Colon (tissue), 2 donors: ENCODE data around the gene SCAF11.

Source experiments
- FAIRE-seq: peaks from 2 replicates; lab custom pipeline; 2012; peaks lifted over from hg19 to GRCh38; lab: Jason Lieb, UNC
- donor health status: control.
- donor health status: control.

Gene SCAF11

GRCh38 chr12:45981075-45981837, 9.1 kb downstream of the SCAF11 start:
- FAIRE-seq, result no peak

DNA sequence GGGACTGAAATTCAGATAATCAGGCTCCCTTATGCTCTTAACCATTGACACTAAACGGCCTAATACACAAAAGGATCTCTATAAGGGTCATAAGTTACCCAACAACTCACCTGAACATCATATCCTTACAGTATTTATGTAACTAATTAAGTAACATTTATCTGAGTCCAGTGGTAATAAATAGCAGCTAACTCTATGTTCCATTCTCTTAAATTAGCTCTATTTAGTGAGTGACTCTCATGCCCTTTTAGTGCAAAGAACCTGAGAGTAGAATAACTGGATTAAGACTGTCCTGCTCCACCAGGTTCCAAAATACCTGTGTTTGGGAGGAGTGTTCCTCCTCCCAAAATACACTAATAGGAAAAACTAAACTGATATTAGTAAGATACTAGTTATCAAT, 9.8 kb downstream of the SCAF11 start:
- FAIRE-seq, result no peak

DNA sequence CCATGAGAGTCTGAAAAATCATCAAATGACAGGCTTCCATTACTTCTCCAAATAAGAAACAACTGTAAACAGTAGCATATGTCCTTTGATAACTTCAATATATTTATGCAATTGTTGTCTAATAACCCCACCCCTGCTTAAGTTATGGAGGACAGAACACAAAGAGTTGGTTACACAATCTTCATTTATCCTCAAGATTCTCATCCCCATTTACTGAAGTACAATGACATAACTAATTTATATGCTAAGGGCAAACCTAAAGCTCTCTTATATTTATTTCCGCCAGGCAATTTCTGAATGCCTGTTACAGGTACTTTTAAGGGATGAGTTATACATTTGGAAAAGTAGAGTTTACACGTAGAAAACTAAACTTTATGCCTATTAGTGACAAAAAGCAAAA, 12.3 kb downstream of the SCAF11 start:
- FAIRE-seq, result no peak

- FAIRE-seq, result no peak
Observed at GRCh38 chr12:45977620-45978019, 12.8 kb downstream of the SCAF11 start.

- no peak for FAIRE-seq
Observed at GRCh38 chr12:45975506-45975905, 14.9 kb downstream of the SCAF11 start.

- FAIRE-seq, result no peak
Observed at GRCh38 chr12:45974883-45975282, 15.5 kb downstream of the SCAF11 start.

- FAIRE-seq, result no peak
Observed at GRCh38 chr12:45974171-45974719, 16.1 kb downstream of the SCAF11 start.

- no peak for FAIRE-seq
Observed at GRCh38 chr12:45973526-45973925, 16.8 kb downstream of the SCAF11 start.

GRCh38 chr12:45970391-45970790, 20.0 kb downstream of the SCAF11 start:
- FAIRE-seq, result no peak

- FAIRE-seq, result no peak
Observed at GRCh38 chr12:45969084-45969483, 21.3 kb downstream of the SCAF11 start.

DNA sequence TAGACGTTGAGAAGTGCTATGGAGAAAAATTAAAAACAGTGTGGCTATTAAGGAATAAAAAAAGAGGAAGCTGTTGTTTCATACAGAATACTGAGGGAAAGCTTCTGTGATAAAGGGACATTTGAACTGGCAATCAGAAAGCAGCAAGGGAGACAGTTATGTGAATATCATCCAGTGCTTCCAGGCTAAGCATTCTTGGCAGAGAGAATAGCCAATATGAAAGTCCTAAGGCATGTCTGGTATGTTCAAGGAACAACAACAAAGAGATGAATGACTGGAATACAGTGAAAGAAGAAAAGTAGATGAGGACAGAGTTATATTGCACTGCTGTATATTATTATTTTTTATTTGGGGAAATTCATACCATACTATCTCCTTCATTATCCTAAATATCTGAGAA, 23.9 kb downstream of the SCAF11 start:
- no peak for FAIRE-seq

- no peak for FAIRE-seq
Observed at GRCh38 chr12:45962553-45963325, 27.6 kb downstream of the SCAF11 start.

- FAIRE-seq, result no peak
Observed at GRCh38 chr12:45959728-45960127, 30.6 kb downstream of the SCAF11 start.

DNA sequence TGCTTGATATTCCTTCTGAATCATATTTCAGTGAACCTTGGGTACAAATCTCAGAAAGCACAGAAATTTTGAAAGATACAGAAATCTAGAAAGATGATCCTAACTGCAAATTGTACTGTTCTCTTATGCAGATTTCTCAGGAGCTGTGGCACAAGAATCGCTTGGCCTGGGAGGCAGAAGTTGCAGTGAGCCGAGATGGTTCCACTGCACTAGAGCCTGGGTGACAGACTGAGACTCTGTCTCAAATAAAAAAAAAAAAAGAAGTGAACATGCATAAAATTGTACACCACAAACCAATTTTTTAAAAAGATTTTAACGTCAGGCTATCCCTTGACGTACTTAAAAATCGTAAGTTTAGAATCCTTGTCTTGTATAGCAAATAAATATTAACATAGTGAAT, 31.3 kb downstream of the SCAF11 start:
- no peak for FAIRE-seq

- FAIRE-seq, result no peak
Observed at GRCh38 chr12:45948546-45948945, 41.8 kb downstream of the SCAF11 start.

- FAIRE-seq, result no peak
Observed at GRCh38 chr12:45946435-45946834, 43.9 kb downstream of the SCAF11 start.

DNA sequence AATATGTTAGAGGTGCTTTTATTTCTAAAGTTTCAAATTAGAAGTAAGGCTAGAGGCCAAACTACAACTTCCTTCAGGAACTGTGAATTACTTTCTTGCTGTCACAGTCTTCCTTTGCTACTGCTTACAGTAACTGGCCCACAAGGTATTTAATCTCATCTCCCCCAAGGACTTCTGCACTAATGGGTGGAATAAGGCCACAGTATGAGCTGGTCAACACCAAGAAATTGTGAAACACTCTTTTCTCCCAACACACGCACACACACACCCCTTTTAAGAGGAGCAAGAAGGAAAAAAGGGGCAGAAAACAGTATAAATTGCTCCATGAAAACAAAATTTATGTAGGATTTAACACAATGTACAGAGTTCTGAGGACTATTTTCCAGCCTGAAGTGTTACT, 45.6 kb downstream of the SCAF11 start:
- FAIRE-seq, result no peak

DNA sequence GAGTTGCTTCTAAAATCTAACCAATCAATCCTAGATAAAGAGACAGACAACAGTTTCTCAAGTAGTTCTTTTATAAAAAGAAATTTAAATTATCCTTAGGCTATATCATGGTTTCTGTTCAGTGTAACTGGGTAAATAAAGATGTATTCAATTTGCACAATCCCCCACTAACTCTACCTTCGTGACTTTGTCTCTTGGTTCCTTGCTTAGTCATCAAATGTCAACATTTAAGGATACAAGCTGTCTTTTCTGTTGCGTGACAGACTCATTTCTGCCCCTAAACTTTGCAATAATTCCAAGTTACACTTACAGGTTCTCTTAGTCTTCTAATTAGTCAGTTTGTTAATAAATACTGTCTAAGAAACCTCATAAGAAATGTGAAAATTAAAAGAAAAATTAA, 50.6 kb downstream of the SCAF11 start:
- no peak for FAIRE-seq

DNA sequence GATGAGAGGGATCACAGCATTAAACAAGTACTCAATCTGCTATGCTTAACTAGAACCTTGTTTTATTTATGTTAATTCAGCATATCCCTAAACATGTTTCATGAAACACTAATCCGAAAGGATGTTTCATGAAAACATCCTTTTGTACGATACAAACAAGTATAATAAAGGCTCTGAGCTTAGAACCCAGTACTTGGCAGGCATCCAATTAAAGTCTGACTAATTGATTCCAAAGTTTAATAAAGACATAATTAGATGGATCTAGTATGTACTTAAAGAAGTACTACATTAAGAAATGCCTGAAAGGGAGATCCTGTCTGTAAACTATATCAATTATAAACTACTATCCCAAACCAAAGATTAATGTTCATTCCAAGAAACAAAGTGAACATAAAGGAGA, 51.8 kb downstream of the SCAF11 start:
- FAIRE-seq, result no peak

- no peak for FAIRE-seq
Observed at GRCh38 chr12:45934956-45935355, 55.4 kb downstream of the SCAF11 start.

DNA sequence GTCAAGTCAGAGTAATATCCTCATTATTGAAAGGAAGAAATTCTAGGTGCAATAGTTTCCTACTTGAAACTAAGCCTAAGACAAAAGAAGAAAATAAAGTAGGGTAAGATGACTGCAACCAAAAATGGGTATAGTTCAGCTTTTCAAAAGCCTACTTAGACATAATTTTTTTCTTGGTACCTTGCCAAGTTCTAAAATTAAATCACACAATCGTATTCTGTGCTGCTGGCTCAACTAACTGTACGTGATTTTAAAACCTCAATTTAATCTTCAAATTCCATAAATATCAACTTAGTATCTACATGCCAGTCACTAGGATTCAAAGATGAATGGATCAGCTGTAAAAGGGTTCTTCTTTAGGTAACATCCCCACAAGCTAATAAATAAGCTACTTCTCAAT, 56.9 kb downstream of the SCAF11 start:
- FAIRE-seq, result no peak

DNA sequence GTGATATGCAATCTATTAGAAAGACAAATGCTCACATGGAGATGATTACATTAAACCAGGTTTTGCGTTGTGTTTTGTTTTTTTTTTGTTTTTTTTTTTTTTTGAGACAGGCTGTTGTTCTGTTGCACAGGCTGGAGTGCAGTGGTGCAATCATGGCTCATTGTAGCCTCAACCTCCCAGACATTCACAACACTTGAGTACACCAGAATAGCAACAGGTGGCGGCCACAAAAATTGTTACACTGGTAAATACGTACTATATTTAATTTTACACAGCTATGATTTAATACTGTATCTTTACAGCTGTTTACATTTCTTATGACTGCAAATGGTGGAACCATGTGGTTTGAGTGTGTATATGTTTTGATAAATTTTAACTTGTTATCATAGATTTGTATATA, 60.0 kb downstream of the SCAF11 start:
- no peak for FAIRE-seq

DNA sequence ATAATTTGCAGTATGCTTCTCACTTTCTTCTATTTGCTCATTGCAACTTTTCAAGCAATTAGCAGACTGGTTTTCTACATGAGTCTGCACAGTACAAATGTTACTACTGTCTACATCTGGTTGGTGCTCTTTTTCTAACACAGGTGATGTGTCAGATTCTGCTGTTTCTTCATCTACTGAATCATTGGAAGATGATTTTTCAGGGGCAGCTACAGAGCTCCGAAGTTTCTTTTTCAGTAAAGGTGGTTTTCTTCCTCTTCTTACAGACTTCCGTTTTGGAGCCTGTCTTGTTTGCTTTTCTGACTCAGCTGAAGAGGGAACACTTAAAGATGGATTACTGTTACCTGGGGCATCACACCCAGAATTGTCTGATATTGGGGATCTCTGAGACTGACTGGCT, 62.1 kb downstream of the SCAF11 start:
- FAIRE-seq, result no peak
